Stimulated activated naive B cell treated with anti-CD40 and anti-IgM and Interleukin-4, amounts not matched to agents 10 μg/mL and 1 μg/mL and 100 μg/mL, for 72 hours (primary cell): ENCODE data around the gene C3orf18.

Experiments used
- ATAC-seq, 2 donors: fragments of 150-1000 bp; cut with Tn5 transposase; replicated peaks; 2 replicates each; pipeline ENCODE4 v1.10.0; 2021; ENCODE audit warnings: moderate library complexity in 1 of 2
- DNase-seq: peaks from one replicate; pipeline ENCODE4 v3.0.0; 2021
- H3K27ac Mint-ChIP-seq: one replicate; pipeline ENCODE4 v1.8.0; 2022; ENCODE audit warnings: mild to moderate bottlenecking, mixed read lengths
- H3K27me3 Mint-ChIP-seq, 2 donors: one replicate each; pipeline ENCODE4 v1.8.0; 2022; ENCODE audit warnings: mixed read lengths in 2 of 2
- H3K36me3 Mint-ChIP-seq, 2 donors: one replicate each; pipeline ENCODE4 v1.8.0; 2022; ENCODE audit warnings: mixed read lengths in 2 of 2, mild to moderate bottlenecking in 1 of 2
- H3K4me1 Mint-ChIP-seq, 2 donors: one replicate each; pipeline ENCODE4 v1.8.0; 2022; ENCODE audit warnings: mixed read lengths in 2 of 2, mild to moderate bottlenecking in 1 of 2
- H3K4me3 Mint-ChIP-seq, 2 donors: one replicate each; pipeline ENCODE4 v1.8.0; 2022; ENCODE audit warnings: mild to moderate bottlenecking in 2 of 2, mixed read lengths in 2 of 2, moderate library complexity in 1 of 2
- H3K9me3 Mint-ChIP-seq, 2 donors: one replicate each; pipeline ENCODE4 v1.8.0; 2022; ENCODE audit warnings: mixed read lengths in 2 of 2, mild to moderate bottlenecking in 1 of 2

C3orf18 gene

GRCh38 chr3:50607271-50608091, 39.9 kb upstream of the C3orf18 start:
- Mint-ChIP-seq H3K27ac (peak overlapping the region; percentile 62), H3K4me3 (peak overlapping the region; percentile 91 to 92), H3K4me1 (peaks cover 67 to 84% of the 10 kb centered on the region in 2 donors), H3K27me3 (no peaks in the 10 kb centered on the region), H3K36me3 (peaks cover 78 to 96% of the 10 kb centered on the region in 2 donors), H3K9me3 (no peaks in the 10 kb centered on the region)
- ATAC-seq (no peak), DNase-seq (no peak)

- Mint-ChIP-seq H3K4me3 (peak overlapping the region; percentile 91 to 92), H3K27me3 (no peaks in the 10 kb centered on the region), H3K36me3 (peaks cover 82 to 97% of the 10 kb centered on the region in 2 donors), H3K4me1 (peaks cover 72 to 88% of the 10 kb centered on the region in 2 donors), H3K9me3 (no peaks in the 10 kb centered on the region), H3K27ac (peak overlapping the region; percentile 47)
- DNase-seq (no peak), ATAC-seq (no peak)
Measured at GRCh38 chr3:50606596-50606995, 39.0 kb upstream of the C3orf18 start.

- H3K9me3 Mint-ChIP-seq: no peaks in the 10 kb centered on the region
- ATAC-seq (no peak), DNase-seq (no peak)
- peak overlapping the region; percentile 91 to 92 for H3K4me3 Mint-ChIP-seq
- peak overlapping the region; percentile 100 for H3K27ac Mint-ChIP-seq
- H3K36me3 Mint-ChIP-seq: peaks cover 75 to 90% of the 10 kb centered on the region in 2 donors
- peaks cover 77 to 94% of the 10 kb centered on the region in 2 donors for H3K4me1 Mint-ChIP-seq
- no peaks in the 10 kb centered on the region for H3K27me3 Mint-ChIP-seq
Measured at GRCh38 chr3:50605901-50606326, 38.4 kb upstream of the C3orf18 start.

GRCh38 chr3:50604628-50605588, 37.4 kb upstream of the C3orf18 start:
- H3K36me3 Mint-ChIP-seq: peaks cover 68 to 85% of the 10 kb centered on the region in 2 donors
- peak; percentile 76 for DNase-seq

GRCh38 chr3:50604110-50604621, 36.6 kb upstream of the C3orf18 start:
- ATAC-seq (no peak), DNase-seq (no peak)
- Mint-ChIP-seq H3K27ac (peak overlapping the region; percentile 100), H3K9me3 (no peaks in the 10 kb centered on the region), H3K27me3 (no peaks in the 10 kb centered on the region), H3K4me3 (peak overlapping the region; percentile 33 to 51), H3K36me3 (peaks cover 67 to 85% of the 10 kb centered on the region in 2 donors), H3K4me1 (peaks cover 89 to 100% of the 10 kb centered on the region in 2 donors)

More at GRCh38 chr3:50604628-50605588, 37.4 kb upstream of the C3orf18 start:
- H3K4me1 Mint-ChIP-seq: peaks cover 86 to 99% of the 10 kb centered on the region in 2 donors
- ATAC-seq: peak; percentile 53 to 55
- peak overlapping the region; percentile 91 to 92 for H3K4me3 Mint-ChIP-seq
- peak overlapping the region; percentile 100 for H3K27ac Mint-ChIP-seq
- H3K27me3 Mint-ChIP-seq: no peaks in the 10 kb centered on the region
- no peaks in the 10 kb centered on the region for H3K9me3 Mint-ChIP-seq

GRCh38 chr3:50603261-50604109, 35.9 kb upstream of the C3orf18 start:
- Mint-ChIP-seq H3K27me3 (no peaks in the 10 kb centered on the region), H3K9me3 (no peaks in the 10 kb centered on the region)

GRCh38 chr3:50602595-50603191, 35.1 kb upstream of the C3orf18 start:
- peaks cover 82 to 96% of the 10 kb centered on the region in 2 donors for H3K4me1 Mint-ChIP-seq
- H3K27ac Mint-ChIP-seq: peak overlapping the region; percentile 100
- H3K4me3 Mint-ChIP-seq: peak overlapping the region; percentile 61 to 71
- DNase-seq: no peak
- no peaks in the 10 kb centered on the region for H3K27me3 Mint-ChIP-seq
- peaks cover 62 to 79% of the 10 kb centered on the region in 2 donors for H3K36me3 Mint-ChIP-seq
- ATAC-seq: no peak
- no peaks in the 10 kb centered on the region for H3K9me3 Mint-ChIP-seq

More at GRCh38 chr3:50603261-50604109, 35.9 kb upstream of the C3orf18 start:
- Mint-ChIP-seq H3K27ac (peak overlapping the region; percentile 100), H3K4me3 (peak overlapping the region; percentile 33 to 51), H3K4me1 (peaks cover 86 to 100% of the 10 kb centered on the region in 2 donors), H3K36me3 (peaks cover 67 to 84% of the 10 kb centered on the region in 2 donors)
- no peak for DNase-seq
- ATAC-seq: no peak

GRCh38 chr3:50600841-50601591, 33.5 kb upstream of the C3orf18 start:
- ATAC-seq (peak; percentile 73 to 75), DNase-seq (peak; percentile 93)
- H3K4me3 Mint-ChIP-seq: peak overlapping the region; percentile 53 to 61
- peaks cover 73 to 79% of the 10 kb centered on the region in 2 donors for H3K4me1 Mint-ChIP-seq
- no peaks in the 10 kb centered on the region for H3K9me3 Mint-ChIP-seq
- peaks cover 53 to 64% of the 10 kb centered on the region in 2 donors for H3K36me3 Mint-ChIP-seq
- peak overlapping the region; percentile 100 for H3K27ac Mint-ChIP-seq
- no peaks in the 10 kb centered on the region for H3K27me3 Mint-ChIP-seq

GRCh38 chr3:50600141-50600753, 32.7 kb upstream of the C3orf18 start:
- DNase-seq (no peak), ATAC-seq (no peak)
- H3K9me3 Mint-ChIP-seq: no peaks in the 10 kb centered on the region
- no peaks in the 10 kb centered on the region for H3K27me3 Mint-ChIP-seq
- H3K4me3 Mint-ChIP-seq: peak overlapping the region; percentile 53 to 61
- H3K36me3 Mint-ChIP-seq: peaks cover 46 to 56% of the 10 kb centered on the region in 2 donors
- peaks cover 65 to 72% of the 10 kb centered on the region in 2 donors for H3K4me1 Mint-ChIP-seq
- H3K27ac Mint-ChIP-seq: peak overlapping the region; percentile 100

- no peak for ATAC-seq
- H3K27ac Mint-ChIP-seq: peak overlapping the region; percentile 100
- peaks cover 60 to 70% of the 10 kb centered on the region in 2 donors for H3K4me1 Mint-ChIP-seq
- peak overlapping the region; percentile 53 to 61 for H3K4me3 Mint-ChIP-seq
- peaks cover 45 to 56% of the 10 kb centered on the region in 2 donors for H3K36me3 Mint-ChIP-seq
- no peaks in the 10 kb centered on the region for H3K9me3 Mint-ChIP-seq
- H3K27me3 Mint-ChIP-seq: no peaks in the 10 kb centered on the region
- DNase-seq: no peak
Measured at GRCh38 chr3:50599716-50600118, 32.2 kb upstream of the C3orf18 start.

- H3K4me1 Mint-ChIP-seq: peaks cover 56 to 68% of the 10 kb centered on the region in 2 donors
- H3K9me3 Mint-ChIP-seq: no peaks in the 10 kb centered on the region
- H3K4me3 Mint-ChIP-seq: peak overlapping the region in 1 of 2 donors; percentile 61
- ATAC-seq (no peak), DNase-seq (no peak)
- H3K27me3 Mint-ChIP-seq: no peaks in the 10 kb centered on the region
- H3K36me3 Mint-ChIP-seq: peaks cover 42 to 52% of the 10 kb centered on the region in 2 donors
- peak overlapping the region; percentile 100 for H3K27ac Mint-ChIP-seq
Measured at GRCh38 chr3:50599115-50599715, 31.7 kb upstream of the C3orf18 start.
